Endothelial cell of umbilical vein (primary cell): ENCODE data around the gene THSD7B.

ENCODE experiments used
- CTCF ChIP-seq, 2 donors: IDR thresholded peaks; 1 replicate in 1 of 2; 2 replicates in 1 of 2; pipeline ENCODE4 v1.5.1; 2011; ENCODE audit warnings: low read length in 2 of 2, mild to moderate bottlenecking in 2 of 2, moderate library complexity in 2 of 2, control low read depth in 1 of 2, inconsistent platforms in 1 of 2, low read depth in 1 of 2; ENCODE audit not compliant: insufficient read depth in 1 of 2; ENCODE audit errors: extremely low read depth in 1 of 2
- JUN ChIP-seq: IDR thresholded peaks from 2 replicates; pipeline ENCODE4 v1.6.1; 2011; ENCODE audit warnings: borderline replicate concordance, low read depth; ENCODE audit not compliant: insufficient read length, insufficient read depth
- MAX ChIP-seq: IDR thresholded peaks from 2 replicates; pipeline ENCODE4 v1.6.1; 2011; ENCODE audit not compliant: insufficient read depth, insufficient read length
- POLR2A ChIP-seq: IDR thresholded peaks from 2 replicates; pipeline ENCODE4 v1.6.1; 2012; ENCODE audit warnings: low read depth, mild to moderate bottlenecking, control low read depth, low read length
- POLR2AphosphoS5 ChIP-seq: IDR thresholded peaks from 2 replicates; pipeline ENCODE4 v1.6.1; 2012; ENCODE audit warnings: low read depth, mild to moderate bottlenecking, control low read depth, low read length, moderate library complexity; ENCODE audit not compliant: insufficient read depth

- TF ChIP-seq JUN (no peak), POLR2A (no peak), CTCF (IDR thresholded peaks at IDR 0.05; ENCODE audit: extremely low read depth in 1 of 2, insufficient read depth in 1 of 2, low read depth in 1 of 2, low read length in 2 of 2) (no peak), POLR2AphosphoS5 (no peak), MAX (no peak)
Measured at GRCh38 chr2:137357634-137358033, 592.3 kb downstream of the THSD7B start.
